AG04450 (cell line): ENCODE measurements around the gene TMEM269. TPM values are rescaled to one million over a fixed set of nuclear protein-coding genes. Genes with fewer than 3 reads are reported as not detected.

ENCODE experiments used
- CTCF ChIA-PET: fragments of 300-600, 350-600 bp; formaldehyde crosslinking; extraction: SDS; loops from one replicate; lab custom pipeline; 2022; ENCODE audit warnings: antibody characterized with exemption, inconsistent platforms; lab: Charles Lee
- POLR2A ChIA-PET: fragments of 350-600 bp; formaldehyde crosslinking; extraction: SDS; loops from one replicate; lab custom pipeline; 2021; ENCODE audit warnings: antibody characterized with exemption, inconsistent platforms; lab: Yijun Ruan, JAX
- DNase-seq: peaks from one replicate; pipeline ENCODE4 v3.0.0-alpha.2; 2011; ENCODE audit warnings: low read depth, low spot score
- H3K27ac ChIP-seq: one replicate; pipeline ENCODE4 v1.5.1; 2012; ENCODE audit warnings: low read depth, low read length, control low read depth
- H3K27me3 ChIP-seq: one replicate; pipeline ENCODE4 v1.6.0; 2012; ENCODE audit warnings: low read length; ENCODE audit not compliant: control insufficient read depth, insufficient read depth
- H3K4me3 ChIP-seq: 2 replicates; pipeline ENCODE4 v1.5.1; 2011; ENCODE audit warnings: mild to moderate bottlenecking, low read depth, low read length, control low read depth
- H3K9me3 ChIP-seq: 2 replicates; pipeline ENCODE4 v1.5.1; 2012; ENCODE audit warnings: low read length; ENCODE audit not compliant: control insufficient read depth, insufficient read depth
- CTCF ChIP-seq: IDR thresholded peaks from 2 replicates; pipeline ENCODE4 v1.5.1; 2011; ENCODE audit warnings: low read depth, low read length, control low read depth, inconsistent platforms
- polyA plus RNA-seq: library from polyadenylated mRNA; depleted of rRNA; stranded (reverse); fragments of >200 nt; gene quantifications from 2 replicates; pipeline ENCODE4 v1.2.3, GENCODE V29; 2011

TMEM269 gene
- polyA plus RNA-seq, 1 experiment: 0.04 TPM

DNA sequence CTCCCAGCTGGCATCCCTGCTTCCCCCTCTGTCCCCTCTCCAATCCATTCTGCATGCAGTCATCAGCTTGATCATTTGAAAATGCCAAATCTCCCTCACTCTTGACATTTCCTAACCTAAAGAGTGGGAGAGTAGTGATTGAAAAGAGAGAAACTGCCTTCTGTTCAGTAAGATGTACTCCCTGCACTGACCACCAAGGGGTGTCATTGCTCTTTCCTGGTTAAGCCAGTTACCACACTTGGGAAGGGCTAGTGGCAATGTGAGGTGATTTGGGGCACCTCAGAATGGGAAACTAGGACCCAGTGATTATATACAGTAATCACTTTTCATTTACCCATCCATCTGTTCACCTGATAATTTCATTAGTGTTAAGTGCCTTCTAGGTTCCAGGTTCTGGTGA is 6.9 kb upstream of the TMEM269 start:
- H3K27ac ChIP-seq: no peak overlapping the region
- peak; percentile 69 for TF ChIP-seq CTCF
- no peak overlapping the region for H3K4me3 ChIP-seq
- no peaks in the 10 kb centered on the region for H3K27me3 ChIP-seq
- no peak for DNase-seq
- CTCF ChIA-PET: interaction anchor here (0.5 to 5.0 kb wide), 27 partner anchors 9 to 773 kb away, joined by 3 to 108 read pairs (median 4); partner anchors contain the start of genes C1orf50, P3H1 and ZNF691
- H3K9me3 ChIP-seq: no peaks in the 10 kb centered on the region
- POLR2A ChIA-PET: interaction anchor here (1.0 kb wide), 2 partner anchors 135 to 296 kb away, joined by 3 to 4 read pairs; no protein-coding TSS in a partner anchor

- no peak for DNase-seq
- TF ChIP-seq CTCF: no peak
- H3K27me3 ChIP-seq: no peaks in the 10 kb centered on the region
- no peaks in the 10 kb centered on the region for H3K9me3 ChIP-seq
- H3K27ac ChIP-seq: no peak overlapping the region
- ChIA-PET CTCF (interaction anchor here (0.6 to 5.0 kb wide), 4 partner anchors 13 to 293 kb away, joined by 3 to 108 read pairs (median 22); partner anchors contain the start of genes C1orf50 and P3H1), POLR2A (interaction anchor here (0.5 to 1.3 kb wide), 2 partner anchors 66 to 192 kb away, joined by 3 read pairs; partner anchors contain the start of gene ZNF691)
- no peak overlapping the region for H3K4me3 ChIP-seq
Observed at GRCh38 chr1:42779725-42780124, 5.1 kb upstream of the TMEM269 start.

DNA sequence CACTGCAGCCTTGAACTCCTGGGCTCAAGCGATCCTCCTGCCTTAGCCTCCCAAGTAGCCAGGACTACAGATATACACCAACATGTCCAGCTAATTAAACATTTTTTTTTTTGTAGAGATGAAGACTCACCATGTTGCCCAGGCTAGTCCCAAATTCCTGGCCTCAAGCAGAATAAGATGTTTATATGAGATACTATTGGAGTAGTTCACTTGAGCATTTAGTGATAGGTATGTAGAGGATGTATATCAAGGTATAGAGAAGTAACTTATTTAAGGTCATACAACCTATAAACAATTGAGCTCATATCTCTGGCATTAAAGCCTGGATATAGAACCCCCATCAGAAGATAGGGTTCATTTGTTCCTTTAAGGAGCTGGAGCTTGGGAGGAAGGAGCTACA is 4.6 kb upstream of the TMEM269 start:
- Histone ChIP-seq H3K27ac (no peak overlapping the region), H3K27me3 (no peaks in the 10 kb centered on the region), H3K4me3 (no peak overlapping the region), H3K9me3 (no peaks in the 10 kb centered on the region; the same call in 1 of the 2 replicates)
- ChIA-PET POLR2A (interaction anchor here (0.5 to 1.3 kb wide), 2 partner anchors 66 to 192 kb away, joined by 3 read pairs; partner anchors contain the start of gene ZNF691), CTCF (interaction anchor here (0.6 to 5.0 kb wide), 3 partner anchors 13 to 293 kb away, joined by 3 to 108 read pairs (median 10); partner anchors contain the start of genes C1orf50 and P3H1)
- TF ChIP-seq CTCF: no peak
- no peak for DNase-seq

GRCh38 chr1:42783092-42783491 is 1.7 kb upstream of the TMEM269 start:
- no peak for DNase-seq
- H3K27me3 ChIP-seq: no peaks in the 10 kb centered on the region
- H3K27ac ChIP-seq: no peak overlapping the region
- TF ChIP-seq CTCF: no peak
- ChIA-PET CTCF (interaction anchor here (1.0 to 1.2 kb wide), 2 partner anchors 63 to 290 kb away, joined by 3 to 6 read pairs; partner anchors contain the start of gene ZNF691), POLR2A (no interaction called here)
- H3K4me3 ChIP-seq: no peak overlapping the region
- no peaks in the 10 kb centered on the region; the same call in 1 of the 2 replicates for H3K9me3 ChIP-seq

DNA sequence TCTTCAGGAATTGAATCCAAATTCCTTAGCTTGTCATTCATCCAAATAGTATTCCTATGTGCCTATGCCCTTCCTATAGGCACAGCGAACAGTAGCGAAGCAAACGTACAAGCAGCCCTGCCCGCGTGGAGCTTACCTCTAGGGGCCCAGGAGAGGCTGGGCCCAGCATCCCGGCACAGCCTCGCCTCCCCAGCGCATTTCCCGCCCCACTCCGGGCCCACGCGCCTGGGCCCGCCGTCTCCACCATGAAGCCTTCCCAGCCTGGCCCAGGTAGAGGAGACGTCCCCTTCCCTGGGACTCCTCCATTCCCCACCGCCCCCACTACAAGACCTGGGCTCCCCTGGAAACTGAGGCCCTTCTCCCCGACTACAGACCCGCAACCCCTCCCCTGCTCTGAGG is 245 bp upstream of the TMEM269 start:
- Histone ChIP-seq H3K4me3 (peak overlapping the region; percentile 49; the same call in 1 of the 2 replicates), H3K27me3 (no peaks in the 10 kb centered on the region), H3K9me3 (no peaks in the 10 kb centered on the region; the same call in 1 of the 2 replicates), H3K27ac (no peak overlapping the region)
- CTCF ChIA-PET: interaction anchor here (1.0 kb wide), 1 partner anchor 289 kb away, joined by 3 read pairs; no protein-coding TSS in a partner anchor
- TF ChIP-seq CTCF: no peak
- POLR2A ChIA-PET: no interaction called here
- no peak for DNase-seq
